H9 (cell line): ENCODE results near the gene SOCS3. TPM values are rescaled to one million over a fixed set of nuclear protein-coding genes. Genes with fewer than 3 reads are reported as not detected.

Source experiments
- DNase-seq: peaks from one replicate; pipeline ENCODE4 v3.0.0-alpha.2; 2017
- H2AFZ ChIP-seq: one replicate; pipeline ENCODE4 v1.6.1; 2013; ENCODE audit warnings: mild to moderate bottlenecking, low read length, control low read depth, moderate library complexity
- H2AK5ac ChIP-seq: 2 replicates; pipeline ENCODE4 v1.6.1; 2013; ENCODE audit warnings: low read length, control low read depth, mixed read lengths; ENCODE audit not compliant: insufficient read length
- H2BK120ac ChIP-seq: one replicate; pipeline ENCODE4 v1.6.1; 2013; ENCODE audit warnings: low read depth, mild to moderate bottlenecking, low read length, control low read depth, inconsistent platforms; ENCODE audit not compliant: poor library complexity, severe bottlenecking
- H2BK12ac ChIP-seq: 2 replicates; pipeline ENCODE4 v1.6.1; 2013; ENCODE audit warnings: low read length, control low read depth, mixed read lengths, low read depth; ENCODE audit not compliant: insufficient read length
- H2BK15ac ChIP-seq: 2 replicates; pipeline ENCODE4 v1.6.1; 2013; ENCODE audit warnings: low read depth, low read length, control low read depth
- H2BK20ac ChIP-seq: one replicate; pipeline ENCODE4 v1.6.1; 2013; ENCODE audit warnings: low read depth, mild to moderate bottlenecking, low read length, control low read depth, inconsistent platforms; ENCODE audit not compliant: poor library complexity, severe bottlenecking
- H2BK5ac ChIP-seq: 2 replicates; pipeline ENCODE4 v1.6.1; 2013; ENCODE audit warnings: low read length, control low read depth, mixed read lengths; ENCODE audit not compliant: insufficient read length
- H3K14ac ChIP-seq: 2 replicates; pipeline ENCODE4 v1.6.1; 2013; ENCODE audit warnings: low read length, control low read depth; ENCODE audit not compliant: insufficient read depth
- H3K18ac ChIP-seq: 2 replicates; pipeline ENCODE4 v1.6.1; 2013; ENCODE audit warnings: low read depth, mild to moderate bottlenecking, mixed read lengths, low read length, control low read depth; ENCODE audit not compliant: insufficient read length
- H3K23ac ChIP-seq: 2 replicates; pipeline ENCODE4 v1.6.1; 2013; ENCODE audit warnings: low read length, control low read depth, mixed read lengths, low read depth; ENCODE audit not compliant: insufficient read length
- H3K23me2 ChIP-seq: 2 replicates; pipeline ENCODE4 v1.6.1; 2013; ENCODE audit warnings: low read depth, mild to moderate bottlenecking, mixed read lengths, low read length, control low read depth; ENCODE audit not compliant: insufficient read length, poor library complexity, severe bottlenecking
- H3K27ac ChIP-seq: 2 replicates; pipeline ENCODE4 v1.5.1; 2013; ENCODE audit warnings: low read length, control low read depth, mixed read lengths, low read depth; ENCODE audit not compliant: insufficient read length
- H3K27me3 ChIP-seq: 2 replicates; pipeline ENCODE4 v1.6.1; 2013; ENCODE audit warnings: low read length, control low read depth, inconsistent platforms; ENCODE audit not compliant: insufficient read depth
- H3K4ac ChIP-seq: 2 replicates; pipeline ENCODE4 v1.6.1; 2013; ENCODE audit warnings: low read depth, mild to moderate bottlenecking, control low read depth, inconsistent platforms, low read length, moderate library complexity
- H3K4me1 ChIP-seq: 2 replicates; pipeline ENCODE4 v1.6.1; 2013; ENCODE audit warnings: low read length, control low read depth, inconsistent platforms; ENCODE audit not compliant: insufficient read depth
- H3K4me2 ChIP-seq: 2 replicates; pipeline ENCODE4 v1.6.1; 2013; ENCODE audit warnings: low read length, control low read depth, mixed read lengths; ENCODE audit not compliant: insufficient read length, insufficient read depth
- H3K56ac ChIP-seq: 2 replicates; pipeline ENCODE4 v1.6.1; 2013; ENCODE audit warnings: low read depth, mild to moderate bottlenecking, mixed read lengths, low read length, control low read depth; ENCODE audit not compliant: insufficient read length
- H3K79me1 ChIP-seq: 2 replicates; pipeline ENCODE4 v1.6.1; 2013; ENCODE audit warnings: low read depth, mild to moderate bottlenecking, moderate library complexity, low read length, control low read depth, inconsistent platforms; ENCODE audit not compliant: insufficient read depth, poor library complexity, severe bottlenecking
- H3K79me2 ChIP-seq: 2 replicates; pipeline ENCODE4 v1.6.1; 2013; ENCODE audit warnings: low read length, control low read depth, inconsistent platforms; ENCODE audit not compliant: insufficient read depth
- H3K9ac ChIP-seq: 2 replicates; pipeline ENCODE4 v1.6.1; 2013; ENCODE audit warnings: low read length, control low read depth, mixed read lengths; ENCODE audit not compliant: insufficient read length; ENCODE audit errors: extremely low read depth
- H3K9me3 ChIP-seq: one replicate; pipeline ENCODE4 v1.6.1; 2013; ENCODE audit warnings: low read depth, low read length, inconsistent platforms; ENCODE audit not compliant: control insufficient read depth
- H3T11ph ChIP-seq: one replicate; pipeline ENCODE4 v1.6.1; 2013; ENCODE audit warnings: mild to moderate bottlenecking, low read length, control low read depth, inconsistent platforms
- H4K20me1 ChIP-seq: one replicate; pipeline ENCODE4 v1.6.1; 2013; ENCODE audit not compliant: control insufficient read depth, insufficient read length, insufficient read depth
- H4K5ac ChIP-seq: 2 replicates; pipeline ENCODE4 v1.6.1; 2013; ENCODE audit warnings: low read depth, mild to moderate bottlenecking, mixed read lengths, low read length, control low read depth; ENCODE audit not compliant: insufficient read length
- H4K8ac ChIP-seq: replicated peaks from 2 replicates; pipeline ENCODE4 v1.6.1; 2013; ENCODE audit warnings: low read length, control low read depth, mixed read lengths, low read depth; ENCODE audit not compliant: insufficient read length
- H4K91ac ChIP-seq: 2 replicates; pipeline ENCODE4 v1.6.1; 2013; ENCODE audit warnings: low read depth, mild to moderate bottlenecking, moderate library complexity, mixed read lengths, low read length, control low read depth; ENCODE audit not compliant: insufficient read length
- H3K27ac Mint-ChIP-seq, 3 experiments: 2 replicates in 2 of 3; 3 replicates in 1 of 3; pipeline ENCODE4 v1.8.0; 2020 to 2021; ENCODE audit warnings: mixed read lengths in 3 of 3, mild to moderate bottlenecking in 1 of 3, moderate library complexity in 1 of 3
- H3K27me3 Mint-ChIP-seq: 2 replicates; pipeline ENCODE4 v1.8.0; 2021; ENCODE audit warnings: low read depth, mild to moderate bottlenecking, moderate library complexity, mixed read lengths
- H3K36me3 Mint-ChIP-seq, 3 experiments: 2 replicates in 2 of 3; 3 replicates in 1 of 3; pipeline ENCODE4 v1.8.0; 2020 to 2021; ENCODE audit warnings: low read depth in 3 of 3, mixed read lengths in 3 of 3; ENCODE audit not compliant: insufficient read depth in 1 of 3
- H3K4me1 Mint-ChIP-seq, 2 experiments: 2 replicates each; pipeline ENCODE4 v1.8.0; 2020; ENCODE audit warnings: mixed read lengths in 2 of 2
- H3K4me3 Mint-ChIP-seq, 2 experiments: 2 replicates in 1 of 2; 3 replicates in 1 of 2; pipeline ENCODE4 v1.8.0; 2020 to 2021; ENCODE audit warnings: mild to moderate bottlenecking in 2 of 2, mixed read lengths in 2 of 2, moderate library complexity in 1 of 2
- H3K9me3 Mint-ChIP-seq, 2 experiments: 2 replicates in 1 of 2; 3 replicates in 1 of 2; pipeline ENCODE4 v1.8.0; 2020; ENCODE audit warnings: mild to moderate bottlenecking in 2 of 2, mixed read lengths in 2 of 2, moderate library complexity in 1 of 2
- CTCF ChIP-seq: fragments of 200-600 bp; sonication (generic); conservative IDR thresholded peaks from 3 replicates; pipeline ENCODE4 v1.8.0; 2021; ENCODE audit warnings: antibody characterized with exemption, mild to moderate bottlenecking
- WGBS: extraction: QIAGEN DNeasy Blood & Tissue Kit; methylation state at CpG from one replicate; pipeline ENCODE4 v1.1.7; 2013; ENCODE audit warnings: missing lambda C conversion rate, low lambda C conversion rate, mixed read lengths; ENCODE audit not compliant: insufficient read length; ENCODE audit errors: extremely low coverage; 5-methylcytosine and 5-hydroxymethylcytosine counted together
- total RNA-seq: library from RNA; stranded (reverse); gene quantifications from 2 replicates; pipeline ENCODE4 v1.2.1, GENCODE V29; 2021

Gene SOCS3
- total RNA-seq, 1 experiment from 2014 or later: 9.5 TPM

- Histone ChIP-seq H3K23me2 (no peaks in the 10 kb centered on the region), H3K4me1 (no peaks in the 10 kb centered on the region; the same call in 1 of the 2 replicates), H3K9me3 (no peaks in the 10 kb centered on the region), H2BK12ac (no peak overlapping the region), H4K5ac (no peak overlapping the region), H2BK5ac (no peak overlapping the region), H3K9ac (no peak overlapping the region), H4K91ac (no peak overlapping the region), H3K23ac (no peak overlapping the region), H3K4ac (no peak overlapping the region), H2BK20ac (no peak overlapping the region), H3K56ac (no peak overlapping the region), H3K27ac (no peak overlapping the region), H3T11ph (no peak overlapping the region), H3K14ac (no peak overlapping the region), H2BK120ac (no peak overlapping the region), H2AK5ac (no peak overlapping the region), H3K4me2 (no peak overlapping the region), H4K8ac (no peak overlapping the region), H3K79me1 (no peaks in the 10 kb centered on the region), H2AFZ (no peak overlapping the region), H4K20me1 (no peaks in the 10 kb centered on the region), H2BK15ac (no peak overlapping the region), H3K79me2 (no peaks in the 10 kb centered on the region), H3K27me3 (no peaks in the 10 kb centered on the region), H3K18ac (no peak overlapping the region)
- Mint-ChIP-seq H3K4me3 (no peak overlapping the region), H3K27me3 (peaks cover 54% of the 10 kb centered on the region), H3K9me3 (no peaks in the 10 kb centered on the region), H3K36me3 (no peaks in the 10 kb centered on the region), H3K4me1 (peaks cover 8 to 15% of the 10 kb centered on the region in 2 experiments), H3K27ac (no peak overlapping the region)
- no CpG with 5 or more reads among the region's 10 CpGs for WGBS
- DNase-seq: peak; percentile 28
- no peak for TF ChIP-seq CTCF
These were observed 15.2 kb downstream of the SOCS3 start for GRCh38 chr17:78344666-78345065.
